Cardiac septum (tissue), 1 donor: ENCODE measurements around the gene CRIP1. TPM values are rescaled to one million over a fixed set of nuclear protein-coding genes. Genes with fewer than 3 reads are reported as not detected.

Experiments
- DNase-seq: peaks from one replicate; pipeline ENCODE4 v3.0.0-alpha.2; 2020; ENCODE audit warnings: low spot score
- intact Hi-C: fragments of 100-400 bp; cut with DNase I; formaldehyde crosslinking; loops from one replicate; pipeline ENCODE4 v1.14.0; 2022
- long read RNA-seq: library from polyadenylated mRNA; unstranded; transcript quantifications from one replicate; pipeline ENCODE4 v2.0.0, GENCODE V29; 2021
- total RNA-seq: library from RNA; stranded (reverse); fragmentation: NEBNext Ultra II Directional; extraction: Animal tissue kit (Norgen Biotek cat#: 25700); gene quantifications from one replicate; pipeline ENCODE4 v1.2.1, GENCODE V29; 2021
- donor health status: DM: no; HTN: no; CAD: no.

The CRIP1 gene, protein sequence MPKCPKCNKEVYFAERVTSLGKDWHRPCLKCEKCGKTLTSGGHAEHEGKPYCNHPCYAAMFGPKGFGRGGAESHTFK
- total RNA-seq: 68.2 TPM
- long read RNA-seq, transcript CRIP1-201 (5 exons, 1,311 nt): major isoform, 7 of 16 reads
- long read RNA-seq, partial matches to known transcripts: 0 of 16 reads
- long read RNA-seq, other reads (novel, unspliced or antisense): 2 of 16 reads

DNA sequence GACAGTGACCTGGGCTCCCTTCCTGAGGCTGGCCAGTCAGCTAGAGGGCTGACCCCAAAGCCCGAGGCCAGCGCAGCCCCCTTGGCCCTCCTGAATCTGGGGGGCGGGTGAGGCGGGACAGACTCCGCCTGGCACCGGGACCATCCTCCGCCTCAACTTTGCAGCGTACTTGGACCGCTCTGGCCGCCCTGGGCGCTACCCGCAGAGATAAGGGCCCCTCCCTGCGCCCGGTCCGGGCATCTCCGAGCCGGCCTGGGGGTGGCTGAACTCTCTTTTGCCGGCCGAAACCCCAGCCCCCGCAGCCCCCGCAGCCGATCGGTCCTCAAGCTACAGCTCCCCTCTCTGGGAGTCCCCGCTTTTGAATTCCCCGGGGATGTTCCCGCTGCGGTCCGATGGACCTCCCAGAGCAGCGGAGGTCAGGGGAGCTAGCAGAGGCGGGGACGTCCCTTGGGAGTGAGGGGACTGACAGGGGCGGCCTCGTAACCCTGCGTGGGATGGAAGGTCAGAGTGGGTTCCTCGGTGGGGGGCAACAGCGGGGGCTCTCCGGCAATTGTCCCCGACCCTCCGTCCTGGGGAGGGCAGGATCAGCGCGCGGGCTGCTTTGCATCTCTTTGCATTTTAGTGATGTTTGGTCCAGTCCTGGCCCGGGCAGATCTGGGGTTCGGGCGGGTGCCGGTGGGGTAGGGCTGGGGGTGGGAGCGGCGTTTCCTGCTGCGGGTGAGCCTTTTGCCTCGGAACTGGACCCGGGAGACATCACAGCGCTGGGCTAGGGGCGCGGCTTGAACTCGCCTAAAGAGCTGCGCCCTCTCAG, at the start of gene CRIP1:
Gene CRIP1, plus strand, starts transcription at position 724 of the 811 bp plus-strand sequence. CDS start 374 bp downstream, outside the sequence.
- intact Hi-C loops: no loop called here
- DNase-seq: no peak

DNA sequence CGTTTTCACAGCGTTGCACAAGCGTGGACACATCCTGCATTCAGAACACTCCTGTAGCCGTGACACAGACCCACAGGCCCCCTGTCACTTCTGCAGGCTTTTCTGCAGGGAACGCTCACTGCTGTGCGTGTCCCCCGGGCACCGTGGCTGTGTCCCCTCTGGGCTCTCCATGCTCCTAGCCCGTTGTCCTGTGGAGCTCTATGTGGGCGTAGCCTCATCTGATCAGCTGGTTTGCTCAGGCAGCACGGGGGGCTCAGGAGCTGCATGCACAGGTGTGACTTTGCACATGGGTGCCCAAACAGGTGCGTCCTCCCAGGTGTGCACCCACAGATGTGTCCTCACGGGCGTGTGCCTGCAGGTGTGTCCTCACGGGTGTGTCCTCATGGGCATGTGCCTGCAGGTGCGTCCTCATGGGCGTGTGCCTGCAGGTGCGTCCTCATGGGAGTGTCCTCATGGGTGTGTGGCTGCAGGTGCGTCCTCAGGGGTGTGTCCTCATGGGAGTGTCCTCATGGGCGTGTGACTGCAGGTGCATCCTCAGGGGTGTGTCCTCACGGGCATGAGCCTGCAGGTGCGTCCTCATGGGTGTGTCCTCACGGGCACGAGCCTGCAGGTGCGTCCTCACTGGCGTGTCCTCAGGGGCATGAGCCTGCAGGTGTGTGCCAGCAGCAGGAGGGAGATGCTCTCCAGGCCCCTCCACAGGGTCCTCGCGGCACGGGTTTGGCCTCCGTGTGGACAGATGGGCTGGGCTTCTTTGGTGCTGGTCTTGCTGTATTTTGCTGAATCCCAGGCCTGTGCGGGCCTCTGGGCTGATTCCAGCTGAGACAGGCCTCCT, 49.6 kb upstream of the CRIP1 start:
- no peak for DNase-seq
- intact Hi-C loops: no loop called here

DNA sequence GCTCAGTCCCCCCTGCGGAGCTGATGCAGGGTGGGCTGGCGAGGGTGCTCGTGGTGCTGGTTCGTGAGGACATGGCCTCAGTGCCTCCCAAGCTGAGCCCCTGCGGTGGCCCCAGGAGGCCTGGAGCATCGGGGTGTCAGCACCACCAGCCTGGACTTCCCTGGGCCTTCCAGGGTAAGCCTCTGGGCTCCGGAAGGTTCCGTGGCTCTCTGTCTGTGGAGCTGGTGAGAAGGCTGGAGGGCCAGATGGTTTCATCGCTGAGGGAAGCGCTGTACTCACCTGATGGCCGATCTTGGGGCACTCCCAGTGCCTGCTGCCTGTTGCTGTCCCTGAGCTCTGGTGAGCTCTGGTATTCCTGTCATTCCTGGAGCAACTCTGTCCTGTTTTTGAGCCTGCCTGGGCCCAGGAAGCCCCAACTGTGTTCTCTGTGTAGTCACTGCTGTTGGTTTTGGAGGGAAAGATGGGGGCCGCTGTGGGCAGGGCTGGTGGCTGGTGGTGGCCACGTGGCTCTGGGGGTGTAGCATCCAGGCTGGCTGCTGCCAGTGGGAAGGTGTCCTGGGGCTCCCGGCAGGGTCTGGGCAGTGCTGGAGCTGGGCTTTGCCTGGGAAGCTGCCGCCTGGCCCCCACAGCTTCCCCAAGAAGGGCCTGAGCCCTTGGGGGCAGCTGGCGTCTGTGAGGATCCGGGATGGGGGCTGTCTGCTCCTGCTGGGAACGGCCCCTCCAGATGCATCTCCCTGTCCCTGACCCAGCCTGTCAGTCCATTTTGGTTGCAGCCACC, 48.8 kb upstream of the CRIP1 start:
- no peak for DNase-seq
- intact Hi-C loops: no loop called here

DNA sequence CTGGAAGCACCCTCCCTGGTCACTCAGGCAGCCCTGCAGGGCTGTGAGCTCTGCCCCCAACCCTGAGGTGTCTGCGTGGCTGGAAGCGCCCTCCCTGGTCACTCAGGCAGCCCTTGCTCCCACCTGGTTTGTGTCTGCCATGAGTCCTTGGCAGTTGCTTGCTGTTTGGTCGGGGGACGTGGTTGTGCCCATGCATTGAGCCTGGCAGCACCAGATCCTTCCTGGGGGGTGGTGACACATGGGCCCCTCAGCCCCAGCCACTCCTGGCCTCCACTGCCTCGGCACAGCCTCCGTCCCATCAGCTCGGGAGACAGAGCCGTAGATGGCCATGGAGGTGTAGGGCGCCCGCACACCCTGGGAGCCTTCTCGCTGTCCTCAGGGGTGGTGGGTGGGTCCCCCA, 47.5 kb upstream of the CRIP1 start:
- DNase-seq: no peak
- intact Hi-C loops: no loop called here

DNA sequence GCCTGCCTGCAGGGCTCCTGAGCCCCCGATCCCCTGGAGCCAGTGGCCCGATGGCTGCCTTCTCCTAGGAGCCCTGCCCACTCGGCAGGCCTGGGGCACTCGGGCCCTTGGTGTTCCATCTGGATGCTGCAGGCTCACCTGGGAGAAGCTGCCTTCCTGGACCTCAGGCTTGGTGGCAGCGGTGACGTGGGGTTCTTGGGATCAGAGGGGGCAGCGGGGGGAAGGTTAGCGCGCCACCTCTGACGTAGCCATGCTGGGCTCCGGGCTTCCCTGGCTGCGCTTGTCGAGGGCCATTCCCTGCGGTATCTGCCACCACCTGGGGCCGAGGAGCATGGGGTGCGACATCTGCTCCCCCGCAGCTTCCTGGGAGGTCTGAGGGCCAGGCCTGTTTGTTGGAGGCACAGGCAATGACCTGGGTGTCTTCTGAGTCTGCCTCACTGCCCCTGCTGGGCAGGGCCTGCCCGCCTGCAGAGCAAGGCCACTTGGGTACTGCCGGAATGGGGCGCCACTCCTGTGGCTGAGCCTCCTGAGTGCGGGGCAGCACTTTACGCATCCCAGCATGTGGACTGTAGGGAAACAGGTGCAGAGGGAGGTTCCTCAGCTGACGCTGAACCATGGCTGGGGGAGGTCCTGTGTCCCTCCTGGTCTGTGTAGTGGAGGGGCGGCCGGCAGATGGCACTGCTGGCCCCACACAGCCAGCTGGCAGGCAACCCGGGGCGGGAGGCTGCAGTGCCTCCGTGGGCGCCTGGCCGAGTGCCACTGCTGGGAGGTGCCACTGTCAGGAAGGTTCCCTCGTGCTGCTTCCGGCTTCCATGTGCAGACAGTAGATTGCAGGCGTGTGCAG, 46.8 kb upstream of the CRIP1 start:
- DNase-seq: no peak
- intact Hi-C loops: no loop called here

DNA sequence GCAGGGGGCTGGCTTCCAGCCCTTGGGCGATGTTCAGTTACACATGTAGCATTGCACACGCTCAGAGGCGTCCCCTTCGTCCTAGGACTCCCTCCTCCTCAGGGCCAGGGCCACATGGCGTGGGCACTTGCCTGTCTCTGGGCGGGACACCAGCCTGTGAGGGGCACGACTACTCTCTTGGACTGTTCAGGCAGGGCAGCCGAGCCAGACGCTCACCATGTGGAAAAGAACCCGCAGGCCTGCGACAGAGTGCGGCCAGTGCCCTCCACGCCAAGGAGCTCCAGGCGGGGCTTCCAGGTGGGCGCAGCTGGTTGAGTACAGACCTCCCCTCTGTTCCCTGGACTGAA, 46.2 kb upstream of the CRIP1 start:
- no peak for DNase-seq
- intact Hi-C loops: no loop called here

DNA sequence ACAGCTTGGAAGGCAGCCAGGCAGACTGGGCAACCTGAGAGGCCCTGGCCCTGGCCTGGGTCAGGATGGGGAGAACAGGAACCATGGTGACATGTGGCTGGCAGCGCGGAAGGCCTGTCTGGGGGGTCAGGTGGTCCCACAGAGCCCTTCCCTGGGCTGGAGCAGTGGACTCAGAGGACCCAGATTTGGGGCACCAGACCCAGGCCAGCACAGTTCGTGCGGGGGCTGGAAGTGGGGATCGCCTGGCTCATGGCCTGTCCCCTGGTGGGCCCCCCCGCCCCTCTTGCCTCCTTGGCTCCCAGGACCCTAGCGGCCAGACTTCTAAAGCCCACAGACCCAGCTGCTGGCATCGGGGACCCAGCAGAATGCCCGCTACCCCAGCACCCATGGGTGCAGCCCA, 45.7 kb upstream of the CRIP1 start:
- intact Hi-C loops: no loop called here
- no peak for DNase-seq

DNA sequence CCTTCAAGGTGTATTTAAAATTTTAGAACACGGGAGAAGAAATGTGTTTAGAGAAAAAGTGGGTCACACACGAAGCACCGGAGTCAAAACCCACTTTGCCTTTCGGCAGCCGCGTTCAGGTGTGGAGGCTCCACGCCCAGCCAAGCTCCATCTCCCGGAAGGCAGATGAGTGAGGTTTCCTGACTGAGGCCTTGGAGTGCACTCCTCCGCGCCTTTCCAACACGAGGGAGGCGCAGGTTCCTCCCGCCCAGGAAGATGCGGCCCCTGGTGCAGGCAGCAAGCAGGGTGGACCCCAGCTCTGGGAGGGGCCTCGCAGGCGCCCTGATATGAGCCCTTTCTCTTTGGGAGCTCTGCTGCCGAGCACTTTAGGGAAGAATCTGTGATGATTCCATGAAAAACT, 44.6 kb upstream of the CRIP1 start:
- no peak for DNase-seq
- intact Hi-C loops: no loop called here

DNA sequence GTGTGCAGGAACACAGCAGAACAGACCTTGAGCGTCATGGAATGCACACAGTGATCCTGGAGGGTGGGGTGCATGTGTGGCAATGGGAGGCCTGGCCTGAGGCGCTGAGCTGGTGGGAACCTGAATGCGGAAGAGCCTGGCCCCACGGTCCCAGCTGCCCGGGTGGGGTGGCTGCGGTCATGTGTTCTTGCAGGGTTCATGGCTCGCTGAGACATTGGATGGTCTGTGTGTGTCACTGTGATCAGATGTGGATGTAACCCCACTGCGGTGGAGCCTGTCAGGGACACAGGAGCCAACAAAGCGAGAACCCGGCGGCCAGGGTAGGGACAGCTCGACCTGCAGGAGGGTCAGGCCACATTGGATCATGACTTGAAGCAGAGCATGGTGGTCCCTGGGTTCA, 43.9 kb upstream of the CRIP1 start:
- intact Hi-C loops: no loop called here
- no peak for DNase-seq

DNA sequence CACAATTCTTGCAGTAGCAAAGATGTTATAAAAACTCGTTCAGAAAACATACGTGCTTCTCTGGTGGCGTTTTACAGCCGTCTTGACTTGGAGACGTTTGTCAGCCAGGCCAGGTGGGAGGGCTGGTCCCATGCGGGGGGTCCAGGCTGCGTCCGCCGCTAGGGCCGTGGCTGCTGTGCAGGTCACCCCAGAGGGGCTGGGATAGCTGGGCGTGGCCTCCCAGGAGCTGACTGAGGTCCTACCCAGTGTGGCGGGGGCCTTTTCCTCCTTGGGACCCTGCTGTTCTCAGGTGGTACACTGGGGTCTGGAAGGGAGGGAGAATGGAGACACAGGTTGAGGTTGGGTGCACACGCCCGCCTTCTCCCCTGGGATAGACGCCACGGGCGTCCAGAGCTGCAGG, 41.8 kb upstream of the CRIP1 start:
- intact Hi-C loops: loop anchor here (5.0 kb wide), 2 partner anchors 73 to 82 kb away; partner anchors contain the start of gene TMEM121

DNA sequence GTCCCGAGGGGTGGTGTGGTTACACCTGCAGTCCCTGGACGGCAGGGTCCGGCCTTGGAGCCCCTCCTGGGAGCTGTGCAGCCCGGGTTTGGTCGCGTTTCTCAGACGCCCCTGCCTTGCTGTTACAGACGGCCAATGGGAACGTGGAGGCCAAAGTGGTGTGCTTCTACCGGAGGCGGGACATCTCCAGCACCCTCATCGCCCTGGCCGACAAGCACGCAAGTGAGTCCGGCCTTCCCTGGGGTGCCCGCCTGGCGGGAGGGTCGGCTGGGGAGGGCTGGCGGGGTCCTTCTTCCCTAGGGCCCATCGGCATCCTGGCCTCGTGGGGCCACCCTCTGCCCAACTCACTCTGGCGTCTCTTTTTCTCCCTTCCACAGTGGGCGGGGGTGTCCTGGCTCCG, 41.4 kb upstream of the CRIP1 start:
- no peak for DNase-seq
- intact Hi-C loops: loop anchor here (5.0 kb wide), 2 partner anchors 73 to 82 kb away; partner anchors contain the start of gene TMEM121

More for the DNA sequence above, 41.8 kb upstream of the CRIP1 start:
- DNase-seq: no peak

DNA sequence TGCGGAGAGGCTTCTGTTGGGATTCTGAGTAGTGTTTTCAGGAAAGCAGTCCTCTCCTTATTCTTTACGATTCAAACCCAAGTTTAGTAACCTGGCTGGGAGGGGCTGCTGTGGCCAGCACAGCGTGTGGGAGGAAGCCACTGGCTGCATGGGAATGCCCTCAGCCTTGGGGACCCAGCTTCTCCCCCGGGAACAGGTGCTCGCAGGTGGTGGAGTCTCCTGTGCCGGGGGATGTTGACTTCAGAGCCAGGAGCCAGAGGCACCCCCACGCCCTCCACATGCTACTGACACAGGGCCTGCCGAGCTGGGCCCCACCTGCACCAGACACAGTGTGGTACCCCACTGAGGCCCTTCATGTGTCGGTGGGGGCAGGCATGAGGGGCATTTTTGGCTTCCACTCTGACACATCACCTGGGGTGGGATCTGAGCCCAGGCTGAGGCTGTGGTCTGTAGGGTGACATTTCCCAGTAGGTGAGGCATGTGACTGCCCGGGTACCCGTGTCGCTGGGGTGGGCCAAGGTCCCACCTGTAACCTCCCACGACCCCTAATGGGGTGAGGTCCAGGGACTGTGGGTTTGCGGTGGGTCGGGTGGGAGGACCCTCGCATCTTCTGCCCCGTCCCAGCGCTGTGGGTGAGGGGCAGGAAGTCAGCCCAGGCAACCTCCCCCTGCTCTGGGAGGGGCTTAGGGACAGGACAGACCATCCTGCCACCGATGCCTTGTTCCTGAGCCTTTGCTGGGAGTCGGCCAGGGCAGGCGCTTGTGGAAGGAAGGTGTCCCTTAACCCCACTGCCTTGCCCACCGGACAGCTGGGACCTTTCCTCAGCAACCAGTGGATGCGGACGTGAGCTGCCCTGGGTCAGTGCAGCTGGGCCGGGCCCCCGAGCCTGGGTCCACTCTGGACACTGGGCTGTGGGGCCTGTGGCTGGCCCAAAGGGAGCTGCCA, 40.5 kb upstream of the CRIP1 start:
- intact Hi-C loops: loop anchor here (5.0 kb wide), 2 partner anchors 74 to 81 kb away; partner anchors contain the start of gene TMEM121
- DNase-seq: no peak

DNA sequence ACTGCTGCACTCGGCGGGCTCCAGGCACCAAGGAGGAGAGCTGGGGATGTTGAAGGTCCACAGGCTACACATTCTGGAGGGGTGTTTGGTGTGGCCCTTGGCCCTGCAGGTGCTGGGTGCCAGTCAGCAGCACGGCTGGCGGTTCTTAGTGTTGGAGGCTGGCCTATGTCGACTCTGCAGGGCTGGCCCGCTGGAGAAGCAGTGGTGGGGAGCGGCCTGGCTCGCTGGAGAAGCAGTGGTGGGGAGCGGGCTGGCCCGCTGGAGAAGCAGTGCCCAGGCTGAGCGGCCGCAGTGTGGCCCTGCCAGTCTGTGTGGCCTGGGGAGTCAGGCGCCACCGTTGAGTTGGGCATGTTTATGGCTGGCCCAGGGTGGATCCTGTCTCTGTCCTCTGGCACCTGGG, 39.7 kb upstream of the CRIP1 start:
- intact Hi-C loops: loop anchor here (5.0 kb wide), 2 partner anchors 75 to 80 kb away; partner anchors contain the start of gene TMEM121
- no peak for DNase-seq

DNA sequence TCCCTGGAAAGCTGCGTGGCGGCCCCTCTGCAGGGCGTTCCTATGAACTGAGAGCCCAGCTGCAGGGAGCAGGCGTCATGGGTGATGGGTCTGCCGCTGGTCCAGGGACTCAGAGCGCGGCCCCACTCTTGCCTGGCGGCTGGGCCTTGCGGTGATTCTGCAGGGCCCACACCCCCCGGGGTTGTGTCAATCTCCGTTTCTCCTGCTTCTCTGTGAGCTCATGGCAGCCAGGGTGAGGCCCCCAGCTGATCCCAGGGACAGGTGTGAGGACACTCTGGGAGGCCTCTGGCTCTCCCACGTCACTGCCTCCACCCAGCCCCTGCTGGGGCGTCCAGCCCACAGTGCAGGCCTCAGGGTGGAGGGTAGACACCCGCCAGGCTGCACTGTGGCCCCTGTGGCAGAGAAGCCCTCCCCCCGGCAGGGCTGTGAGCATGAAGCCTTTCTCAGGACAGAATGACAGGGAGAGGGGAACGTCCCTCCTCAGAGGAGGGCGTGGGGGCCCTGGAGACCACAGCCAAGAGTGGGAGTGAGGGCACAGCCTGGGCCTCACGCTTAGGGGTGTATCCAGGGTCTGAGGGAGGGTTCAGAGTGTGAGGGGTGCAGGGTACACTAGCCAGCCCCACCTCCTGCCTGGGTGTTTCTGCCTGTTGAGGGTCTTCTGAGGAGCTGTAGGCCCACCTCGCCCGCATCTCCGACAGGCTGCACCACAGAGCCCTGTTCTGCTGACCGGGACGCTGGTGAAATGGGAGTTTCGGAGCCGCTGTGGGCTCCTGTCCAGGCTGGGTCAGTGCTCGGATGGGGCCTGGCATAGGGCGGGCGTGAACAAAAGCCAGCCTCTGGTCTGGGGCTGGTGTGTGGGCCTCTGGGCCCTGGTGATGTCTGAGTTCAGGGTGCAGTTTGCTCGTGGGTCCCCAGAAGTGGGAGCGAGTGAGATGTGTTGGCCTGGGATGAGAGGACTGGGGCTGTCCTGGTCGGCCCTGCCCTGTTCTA, 38.7 kb upstream of the CRIP1 start:
- DNase-seq: no peak
- intact Hi-C loops: loop anchor here (2.0 to 5.0 kb wide), 4 partner anchors 41 to 79 kb away; partner anchors contain the start of genes TEX22 and TMEM121

DNA sequence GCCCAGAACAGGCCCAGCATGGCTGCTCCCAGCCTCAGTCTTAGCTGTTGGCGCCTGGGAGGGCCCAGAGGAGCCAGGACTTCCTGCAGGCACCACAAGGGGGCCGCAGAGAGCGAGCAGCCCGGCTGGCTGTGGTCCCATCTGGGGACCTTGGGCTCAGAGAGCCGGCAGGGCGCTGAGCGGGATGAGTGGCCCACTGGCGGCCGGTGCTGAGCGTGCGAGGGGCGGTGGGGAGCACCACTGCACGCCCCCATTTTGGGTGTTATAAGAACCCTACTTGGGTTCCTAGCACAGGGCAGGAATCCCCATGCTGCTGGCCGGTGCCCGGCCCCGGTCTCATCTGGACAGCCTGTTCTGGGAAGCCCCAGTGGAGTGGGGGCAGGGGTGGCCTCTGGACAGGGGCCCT, 38.0 kb upstream of the CRIP1 start:
- DNase-seq: peak; percentile 87
- intact Hi-C loops: loop anchor here (2.0 to 5.0 kb wide), 4 partner anchors 40 to 79 kb away; partner anchors contain the start of genes TEX22 and TMEM121
